ENCODE data around the gene ZNF385D. TPM values are rescaled to one million over a fixed set of nuclear protein-coding genes. Genes with fewer than 3 reads are reported as not detected.

ZNF385D gene
- polyA plus RNA-seq, 1 of the 3 experiments (the other 2 are of a cell fraction), result 1.8 TPM

GRCh38 chr3:21789730-21790129 lies 38.7 kb upstream of the ZNF385D start:
- Histone ChIP-seq H3K9ac (no peak overlapping the region), H3K27me3 (ENCODE audit: insufficient read depth) (no peaks in the 10 kb centered on the region), H3K4me3 (ENCODE audit: low read depth in 2 of 2, low read length in 1 of 2) (no peak overlapping the region), H3F3A (replicated peaks; ENCODE audit: insufficient read depth) (no peaks in the 10 kb centered on the region), H3K9me3 (no peaks in the 10 kb centered on the region), H4K20me1 (ENCODE audit: insufficient read depth) (no peaks in the 10 kb centered on the region), H3K4me1 (ENCODE audit: control insufficient read depth in 1 of 2, insufficient read depth in 2 of 2, low read depth in 1 of 2, low read length in 1 of 2) (peaks cover 0 to 2% of the 10 kb centered on the region in 2 experiments; a peak in 2 of 4 replicates), H3K79me2 (ENCODE audit: insufficient read depth) (no peaks in the 10 kb centered on the region), H3K27ac (ENCODE audit: low read depth in 2 of 2, low read length in 1 of 2) (no peak overlapping the region), H3K36me3 (replicated peaks in 1 of 2; ENCODE audit: control insufficient read depth in 1 of 2, insufficient read depth in 2 of 2, low read length in 1 of 2) (no peaks in the 10 kb centered on the region), H3K9me2 (no peaks in the 10 kb centered on the region), H2AFZ (ENCODE audit: low read depth) (no peak overlapping the region), H3K4me2 (no peak overlapping the region)
- 84% methylated on average over 1 of the region's 1 CpG for WGBS (ENCODE audit: low lambda C conversion rate)
- TF ChIP-seq MXI1 (IDR thresholded peaks at IDR 0.05; ENCODE audit: low read depth, low read length) (no peak), RFX5 (IDR thresholded peaks at IDR 0.05; ENCODE audit: low read length) (no peak), ELF1 (IDR thresholded peaks at IDR 0.05) (no peak), FOXJ3 (CRISPR knock-in tag; IDR thresholded peaks at IDR 0.05) (no peak), EP300 (IDR thresholded peaks at IDR 0.05; ENCODE audit: borderline replicate concordance in 1 of 2, low read depth in 1 of 2, low read length in 1 of 2) (no peak), TAF1 (IDR thresholded peaks at IDR 0.05; ENCODE audit: borderline replicate concordance, low read depth, low read length) (no peak), GABPA (IDR thresholded peaks at IDR 0.05; ENCODE audit: low read depth) (no peak), SIN3A (IDR thresholded peaks at IDR 0.05; ENCODE audit: borderline replicate concordance, low read depth, low read length) (no peak), EZH2phosphoT487 (IDR thresholded peaks at IDR 0.05; ENCODE audit: borderline replicate concordance, low read depth) (no peak), MEF2A (IDR thresholded peaks at IDR 0.05; ENCODE audit: borderline replicate concordance, low read depth) (no peak)
- TF ChIP-seq, protein P1, sequence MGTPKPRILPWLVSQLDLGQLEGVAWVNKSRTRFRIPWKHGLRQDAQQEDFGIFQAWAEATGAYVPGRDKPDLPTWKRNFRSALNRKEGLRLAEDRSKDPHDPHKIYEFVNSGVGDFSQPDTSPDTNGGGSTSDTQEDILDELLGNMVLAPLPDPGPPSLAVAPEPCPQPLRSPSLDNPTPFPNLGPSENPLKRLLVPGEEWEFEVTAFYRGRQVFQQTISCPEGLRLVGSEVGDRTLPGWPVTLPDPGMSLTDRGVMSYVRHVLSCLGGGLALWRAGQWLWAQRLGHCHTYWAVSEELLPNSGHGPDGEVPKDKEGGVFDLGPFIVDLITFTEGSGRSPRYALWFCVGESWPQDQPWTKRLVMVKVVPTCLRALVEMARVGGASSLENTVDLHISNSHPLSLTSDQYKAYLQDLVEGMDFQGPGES (IDR thresholded peaks at IDR 0.05; ENCODE audit: low read depth, low read length), result no peak
- TF ChIP-seq, protein P2, sequence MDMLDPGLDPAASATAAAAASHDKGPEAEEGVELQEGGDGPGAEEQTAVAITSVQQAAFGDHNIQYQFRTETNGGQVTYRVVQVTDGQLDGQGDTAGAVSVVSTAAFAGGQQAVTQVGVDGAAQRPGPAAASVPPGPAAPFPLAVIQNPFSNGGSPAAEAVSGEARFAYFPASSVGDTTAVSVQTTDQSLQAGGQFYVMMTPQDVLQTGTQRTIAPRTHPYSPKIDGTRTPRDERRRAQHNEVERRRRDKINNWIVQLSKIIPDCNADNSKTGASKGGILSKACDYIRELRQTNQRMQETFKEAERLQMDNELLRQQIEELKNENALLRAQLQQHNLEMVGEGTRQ (IDR thresholded peaks at IDR 0.05; ENCODE audit: borderline replicate concordance, low read depth, low read length), result no peak
- CTCF ChIA-PET, result no interaction called here
- no peak for DNase-seq
- POLR2A ChIA-PET, result no interaction called here

- no peak for DNase-seq
- POLR2A ChIA-PET, result no interaction called here
- Histone ChIP-seq H4K20me1 (ENCODE audit: insufficient read depth) (no peaks in the 10 kb centered on the region), H3K79me2 (ENCODE audit: insufficient read depth) (no peaks in the 10 kb centered on the region), H3K27ac (ENCODE audit: low read depth in 2 of 2, low read length in 1 of 2) (no peak overlapping the region), H3K27me3 (ENCODE audit: insufficient read depth) (no peaks in the 10 kb centered on the region), H3K36me3 (replicated peaks in 1 of 2; ENCODE audit: control insufficient read depth in 1 of 2, insufficient read depth in 2 of 2, low read length in 1 of 2) (no peaks in the 10 kb centered on the region), H3K4me1 (ENCODE audit: control insufficient read depth in 1 of 2, insufficient read depth in 2 of 2, low read depth in 1 of 2, low read length in 1 of 2) (no peaks in the 10 kb centered on the region; a peak in 1 of 4 replicates), H3K9me3 (no peaks in the 10 kb centered on the region), H3K4me2 (no peak overlapping the region), H3K9ac (no peak overlapping the region), H2AFZ (ENCODE audit: low read depth) (peak overlapping the region; percentile 22; the same call in 1 of the 2 replicates), H3K4me3 (ENCODE audit: low read depth in 2 of 2, low read length in 1 of 2) (no peak overlapping the region), H3F3A (replicated peaks; ENCODE audit: insufficient read depth) (no peaks in the 10 kb centered on the region), H3K9me2 (no peaks in the 10 kb centered on the region)
- no peak for TF ChIP-seq CTCF (IDR thresholded peaks at IDR 0.05)
- no peak for TF ChIP-seq EP300 (IDR thresholded peaks at IDR 0.05; ENCODE audit: borderline replicate concordance in 1 of 2, low read depth in 1 of 2, low read length in 1 of 2)
- TF ChIP-seq TAF1 (IDR thresholded peaks at IDR 0.05; ENCODE audit: borderline replicate concordance, low read depth, low read length), result no peak
- no peak for TF ChIP-seq FOSL2 (IDR thresholded peaks at IDR 0.05; ENCODE audit: borderline replicate concordance, low read depth)
- no peak for TF ChIP-seq MXI1 (IDR thresholded peaks at IDR 0.05; ENCODE audit: low read depth, low read length)
- no peak for TF ChIP-seq EZH2phosphoT487 (IDR thresholded peaks at IDR 0.05; ENCODE audit: borderline replicate concordance, low read depth)
- TF ChIP-seq, protein P3, sequence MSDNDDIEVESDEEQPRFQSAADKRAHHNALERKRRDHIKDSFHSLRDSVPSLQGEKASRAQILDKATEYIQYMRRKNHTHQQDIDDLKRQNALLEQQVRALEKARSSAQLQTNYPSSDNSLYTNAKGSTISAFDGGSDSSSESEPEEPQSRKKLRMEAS (IDR thresholded peaks at IDR 0.05; ENCODE audit: low read depth), result no peak
- TF ChIP-seq TEAD4 (IDR thresholded peaks at IDR 0.05; ENCODE audit: borderline replicate concordance, insufficient read depth), result no peak
- TF ChIP-seq TCF12 (IDR thresholded peaks at IDR 0.05), result no peak
- no peak for TF ChIP-seq NFIC (IDR thresholded peaks at IDR 0.05; ENCODE audit: borderline replicate concordance)
- no peak for TF ChIP-seq MEF2A (IDR thresholded peaks at IDR 0.05; ENCODE audit: borderline replicate concordance, low read depth)
- no peak for TF ChIP-seq RAD21 (IDR thresholded peaks at IDR 0.05; ENCODE audit: low read length)
- no peak for TF ChIP-seq FOXM1 (IDR thresholded peaks at IDR 0.05; ENCODE audit: low read depth)
- no peak for TF ChIP-seq GABPA (IDR thresholded peaks at IDR 0.05; ENCODE audit: low read depth)
- TF ChIP-seq, protein P2 (IDR thresholded peaks at IDR 0.05; ENCODE audit: borderline replicate concordance, low read depth, low read length), result no peak
- TF ChIP-seq NRF1 (IDR thresholded peaks at IDR 0.05; ENCODE audit: low read depth, low read length), result no peak
- CTCF ChIA-PET, result interaction anchor here (1.7 kb wide), 1 partner anchor 106 kb away, joined by 4 read pairs; no protein-coding TSS in a partner anchor
- 30% methylated on average over 2 of the region's 2 CpGs for WGBS (ENCODE audit: low lambda C conversion rate)
Measured at GRCh38 chr3:21786438-21786797, 35.4 kb upstream of the ZNF385D start.

Measured in SK-N-SH (cell line).